H1 (cell line): ENCODE data around the gene NSG2. TPM values are rescaled to one million over a fixed set of nuclear protein-coding genes. Genes with fewer than 3 reads are reported as not detected.

Experiments used
- ATF3 ChIP-seq: IDR thresholded peaks from 2 replicates; pipeline ENCODE4 v1.6.1; 2011; ENCODE audit warnings: low read depth, mild to moderate bottlenecking, low read length; ENCODE audit not compliant: insufficient read depth
- RBBP5 ChIP-seq: IDR thresholded peaks from 2 replicates; pipeline ENCODE4 v1.7.1; 2012; ENCODE audit warnings: low read depth, mild to moderate bottlenecking, inconsistent platforms, low read length, moderate library complexity, borderline replicate concordance
- TAF1 ChIP-seq: IDR thresholded peaks from 2 replicates; pipeline ENCODE4 v1.6.1; 2011; ENCODE audit warnings: mild to moderate bottlenecking, low read depth, low read length
- TBP ChIP-seq: IDR thresholded peaks from 2 replicates; pipeline ENCODE4 v1.6.1; 2011; ENCODE audit warnings: low read depth, low read length, improper control_type of control experiment
- YY1 ChIP-seq: IDR thresholded peaks from 2 replicates; pipeline ENCODE4 v1.6.1; 2011; ENCODE audit warnings: low read depth, mild to moderate bottlenecking, low read length
- polyA plus RNA-seq, 7 experiments: library from polyadenylated mRNA; depleted of rRNA in 3 of 7; stranded (reverse) in 5 of 7; unstranded in 2 of 7; fragments of >200 nt in 5 of 7; fragments of 200-250 nt in 2 of 7; gene quantifications; 1 replicate in 5 of 7; 2 replicates in 1 of 7; 4 replicates in 1 of 7; pipeline versions ENCODE4 v1.2.1 to v1.2.3, GENCODE V29; 2011 to 2013; ENCODE audit warnings: missing spikeins in 2 of 7, mixed read lengths in 2 of 7
- total RNA-seq: library from RNA; stranded (reverse); fragmentation: NEBNext Ultra II Directional; extraction: Animal tissue kit (Norgen Biotek cat#: 25700); gene quantifications from 2 replicates; pipeline ENCODE4 v1.2.1, GENCODE V29; 2021

Gene NSG2
- total and polyA plus RNA-seq, 2 of the 8 experiments (the other 6 are each of a cell fraction or from before 2014, with no cell fraction given) = 0.56 to 0.78 TPM

DNA sequence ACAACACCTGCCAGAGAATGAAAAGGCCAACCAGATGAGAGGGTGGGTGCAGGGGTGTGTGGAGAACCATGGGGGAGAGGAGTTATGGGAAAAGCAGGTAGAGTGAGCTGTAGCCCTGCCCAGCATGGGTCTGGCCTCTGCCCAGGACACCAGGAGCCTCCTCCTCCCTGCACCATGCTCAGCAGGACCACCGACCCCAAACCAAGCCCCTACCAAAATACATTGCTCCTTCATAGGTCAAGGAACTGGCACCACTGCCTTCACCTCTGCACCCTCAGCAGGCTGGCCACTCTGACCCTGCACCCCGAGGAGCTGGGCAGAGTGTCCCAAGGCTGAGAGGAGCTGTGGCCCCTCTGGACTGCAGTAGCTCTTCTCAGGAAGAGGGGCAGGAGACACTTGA is 102.0 kb downstream of the NSG2 start (continued):
- no peak for TF ChIP-seq TAF1
- no peak for TF ChIP-seq TBP
- TF ChIP-seq YY1 = no peak
- no peak for TF ChIP-seq RBBP5
- TF ChIP-seq ATF3 = no peak
